ENCODE data around the gene SLC5A11. TPM values are rescaled to one million over a fixed set of nuclear protein-coding genes. Genes with fewer than 3 reads are reported as not detected.
"Not testable (repeated sequence)": the region's sequence is repeated elsewhere in the genome, so short reads cannot be mapped to it uniquely, and the experiment has no call there.

Gene SLC5A11
- total RNA-seq, 4 donors from 2014 or later = not detected

GRCh38 chr16:24839347-24839972, 6.3 kb upstream of the SLC5A11 start:
- Histone ChIP-seq H3K36me3 (no peaks in the 10 kb centered on the region), H3K9me3 (no peaks in the 10 kb centered on the region), H3K27ac (no peak overlapping the region), H3K4me3 (no peak overlapping the region), H3K27me3 (no peaks in the 10 kb centered on the region), H3K4me1 (no peaks in the 10 kb centered on the region)
- intact Hi-C loops (cut with DNase I; ENCODE audit: low total_unique reads) = no loop called here
- TF ChIP-seq POLR2A (IDR thresholded peaks at IDR 0.05) (no peak), CTCF (IDR thresholded peaks at IDR 0.05) (no peak)
- no peak for DNase-seq

GRCh38 chr16:24841291-24841690, 4.5 kb upstream of the SLC5A11 start:
- Histone ChIP-seq H3K9me3 (no peaks in the 10 kb centered on the region), H3K27me3 (no peaks in the 10 kb centered on the region), H3K4me3 (no peak overlapping the region), H3K4me1 (no peaks in the 10 kb centered on the region), H3K27ac (no peak overlapping the region), H3K36me3 (no peaks in the 10 kb centered on the region)
- DNase-seq = no peak
- TF ChIP-seq POLR2A (IDR thresholded peaks at IDR 0.05) (no peak), CTCF (IDR thresholded peaks at IDR 0.05) (no peak)
- intact Hi-C loops (cut with DNase I; ENCODE audit: low total_unique reads) = no loop called here

GRCh38 chr16:24844101-24845030, 1.4 kb upstream of the SLC5A11 start:
- TF ChIP-seq CTCF (IDR thresholded peaks at IDR 0.05) (no peak), POLR2A (IDR thresholded peaks at IDR 0.05) (no peak)
- no peaks in the 10 kb centered on the region for H3K9me3 ChIP-seq
- H3K27me3 ChIP-seq = no peaks in the 10 kb centered on the region
- H3K36me3 ChIP-seq = no peaks in the 10 kb centered on the region
- H3K4me3 ChIP-seq = no peak overlapping the region
- no peaks in the 10 kb centered on the region for H3K4me1 ChIP-seq
- intact Hi-C loops (cut with DNase I; ENCODE audit: low total_unique reads) = no loop called here
- no peak for DNase-seq
- no peak overlapping the region for H3K27ac ChIP-seq

GRCh38 chr16:24845031-24845365, 765 bp upstream of the SLC5A11 start:
- H3K4me1 ChIP-seq; DNase-seq; H3K27me3 ChIP-seq; intact Hi-C loops (cut with DNase I; ENCODE audit: low total_unique reads); H3K4me3 ChIP-seq; H3K27ac ChIP-seq; H3K9me3 ChIP-seq; H3K36me3 ChIP-seq: not testable (repeated sequence)

- Histone ChIP-seq H3K4me3 (no peak overlapping the region), H3K36me3 (no peaks in the 10 kb centered on the region), H3K4me1 (no peaks in the 10 kb centered on the region), H3K27ac (no peak overlapping the region), H3K27me3 (no peaks in the 10 kb centered on the region), H3K9me3 (no peaks in the 10 kb centered on the region)
- no peak for DNase-seq
- intact Hi-C loops (cut with DNase I; ENCODE audit: low total_unique reads) = no loop called here
- TF ChIP-seq POLR2A (IDR thresholded peaks at IDR 0.05) (no peak), CTCF (IDR thresholded peaks at IDR 0.05) (no peak)
Observed at GRCh38 chr16:24846548-24847357, 990 bp downstream of the SLC5A11 start.
